LHCN-M2 (cell line): ENCODE data around the gene SMG6. TPM values are rescaled to one million over a fixed set of nuclear protein-coding genes. Genes with fewer than 3 reads are reported as not detected.

Experiments used
- DNase-seq: peaks from one replicate; pipeline ENCODE4 v3.0.0-alpha.2; 2012; ENCODE audit warnings: low read depth
- total RNA-seq: library from RNA; depleted of rRNA; stranded (reverse); fragments of >200 nt; gene quantifications from 2 replicates; pipeline ENCODE4 v1.2.3, GENCODE V29; 2014

The SMG6 gene
- total RNA-seq, 1 experiment from 2014 or later, result 35.5 TPM

GRCh38 chr17:2064147-2064489 is 239.5 kb downstream of the SMG6 start:
- DNase-seq, result no peak

DNA sequence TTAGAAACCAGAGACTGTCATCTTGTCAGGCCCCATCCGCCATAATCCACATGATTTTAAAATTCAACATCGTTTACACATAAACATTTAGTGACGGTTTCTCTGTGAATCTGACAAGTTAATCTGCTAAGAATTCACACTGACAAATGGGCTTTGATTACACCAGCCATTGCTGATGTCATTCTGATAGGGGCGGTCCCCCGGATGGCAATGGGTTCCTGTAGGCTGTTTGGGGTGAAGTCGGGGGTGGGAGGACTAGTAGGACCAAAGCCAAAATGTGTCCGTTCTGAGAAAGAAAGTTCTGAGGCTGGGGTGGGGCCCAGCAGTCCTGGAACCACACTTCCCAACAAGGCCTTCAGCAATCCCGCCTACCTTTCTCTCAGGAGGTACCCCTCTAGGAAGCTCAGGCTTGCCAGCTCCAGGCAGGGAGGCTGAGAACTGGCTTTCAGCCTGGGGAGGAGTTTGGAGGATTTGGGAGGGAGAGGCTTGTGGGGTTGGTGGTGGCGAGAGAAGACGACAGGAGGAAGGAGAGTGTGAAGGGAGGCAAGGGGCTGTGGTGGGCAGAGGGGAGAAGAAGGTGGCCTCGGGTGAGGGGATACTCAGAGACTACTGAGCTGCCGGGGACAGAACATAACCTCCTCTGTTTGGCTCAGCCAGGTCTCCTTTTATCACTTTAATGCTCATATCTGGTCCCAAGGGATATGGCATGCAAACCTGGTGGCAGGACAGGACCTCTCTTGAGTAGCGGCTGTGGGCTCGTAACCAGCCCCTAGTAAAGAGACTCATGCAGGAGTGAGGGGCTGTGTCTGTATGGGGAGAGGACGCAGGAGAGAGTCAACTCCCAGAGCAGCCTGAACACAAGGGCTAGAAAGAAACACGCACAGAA is 240.1 kb downstream of the SMG6 start:
- DNase-seq, result no peak

- no peak for DNase-seq
Measured at GRCh38 chr17:2062571-2063183, 240.9 kb downstream of the SMG6 start.

- no peak for DNase-seq
Measured at GRCh38 chr17:2061441-2061958, 242.1 kb downstream of the SMG6 start.

GRCh38 chr17:2060681-2061440 is 242.7 kb downstream of the SMG6 start:
- no peak for DNase-seq

DNA sequence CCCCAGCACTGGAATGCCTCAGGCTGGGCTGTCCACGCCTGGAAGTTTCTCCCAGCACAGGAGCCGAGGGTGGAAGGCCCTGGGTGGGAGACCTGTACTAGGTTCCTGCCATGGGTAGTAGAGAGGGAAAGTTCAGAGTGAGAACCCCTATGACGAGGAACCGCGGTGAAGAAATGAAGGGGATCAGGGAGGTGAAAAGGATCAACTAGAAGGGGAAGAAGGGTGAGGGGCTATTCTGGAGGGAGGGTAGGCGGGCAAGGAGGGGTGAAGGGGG is 243.3 kb downstream of the SMG6 start:
- DNase-seq, result no peak

DNA sequence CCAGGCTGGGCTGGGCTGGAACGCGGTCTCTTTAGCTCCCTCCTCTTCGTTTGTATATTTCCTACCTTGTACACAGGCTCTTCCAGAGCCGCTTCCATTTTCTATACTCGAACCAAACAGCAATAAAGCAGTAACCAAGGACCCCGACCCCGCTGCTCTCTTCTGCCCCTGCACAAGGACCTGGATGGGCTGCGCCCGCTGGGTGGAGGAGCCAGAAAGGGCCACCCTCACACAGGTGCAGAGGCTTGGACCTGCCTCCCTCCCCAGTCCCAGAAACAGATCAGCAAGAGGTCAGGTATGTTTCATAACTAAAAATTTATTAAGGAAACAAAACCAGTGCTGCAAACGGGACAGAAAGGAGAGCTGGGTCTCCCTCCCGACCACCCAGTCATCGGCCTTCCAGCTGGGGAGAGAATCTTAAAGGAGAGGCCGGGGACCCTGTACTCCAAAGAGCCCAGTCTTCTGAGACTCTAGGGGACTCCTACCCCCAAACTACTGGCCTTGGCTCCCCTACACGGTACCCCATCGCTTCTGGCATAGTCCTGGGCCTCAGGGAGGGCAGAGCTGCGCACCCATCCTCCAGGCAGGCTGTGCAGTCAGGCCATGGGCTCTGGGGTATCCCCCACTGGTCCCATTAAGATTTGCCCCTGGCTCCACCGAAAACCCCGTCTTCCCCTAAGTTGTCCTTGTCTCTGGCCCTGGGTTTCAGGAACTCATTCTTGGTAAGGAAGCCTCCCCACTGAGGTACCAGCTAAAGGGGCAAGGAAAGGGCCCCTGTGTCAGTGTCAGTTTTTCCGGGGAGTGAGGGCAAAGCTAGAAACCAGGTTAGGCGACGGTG is 243.8 kb downstream of the SMG6 start:
- no peak for DNase-seq

DNA sequence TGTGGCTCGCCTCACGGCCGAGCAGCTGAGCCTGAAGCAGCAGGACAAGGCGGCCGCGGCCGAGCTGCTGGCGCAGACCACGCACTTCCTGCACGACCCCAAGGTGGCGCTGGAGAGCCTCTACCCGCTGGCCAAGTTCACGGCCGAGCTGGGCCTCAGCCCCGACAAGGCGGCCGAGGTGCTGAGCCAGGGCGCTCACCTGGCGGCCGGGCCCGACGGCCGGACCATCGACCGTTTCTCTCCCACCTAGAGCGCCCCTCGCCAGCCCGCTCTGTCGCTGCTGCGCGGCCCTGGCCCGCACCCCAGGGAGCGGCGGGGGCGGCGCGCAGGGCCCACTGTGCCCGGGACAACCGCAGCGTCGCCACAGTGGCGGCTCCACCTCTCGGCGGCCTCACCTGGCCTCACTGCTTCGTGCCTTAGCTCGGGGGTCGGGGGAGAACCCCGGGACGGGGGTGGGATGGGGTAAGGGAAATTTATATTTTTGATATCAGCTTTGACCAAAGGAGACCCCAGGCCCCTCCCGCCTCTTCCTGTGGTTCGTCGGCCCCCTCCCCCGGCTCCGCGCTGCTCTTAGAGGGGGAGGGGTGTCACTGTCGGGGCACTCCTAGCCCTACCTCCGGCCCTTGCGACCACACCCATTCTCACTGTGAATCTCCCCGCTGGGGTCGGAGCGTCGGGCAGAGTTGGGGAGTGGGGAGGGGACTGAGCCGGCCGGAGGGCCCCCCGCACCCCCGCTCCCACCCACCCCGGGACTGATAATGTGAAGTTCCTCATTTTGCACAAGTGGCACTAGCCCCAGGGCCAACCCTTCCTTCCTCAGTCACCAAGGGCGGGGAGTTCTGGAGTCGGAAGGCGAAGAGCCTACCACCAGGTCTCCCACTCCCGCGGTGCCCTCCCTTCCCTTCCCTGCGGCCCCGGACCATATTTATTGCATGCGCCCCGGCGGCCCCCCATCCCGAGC is 244.7 kb downstream of the SMG6 start:
- no peak for DNase-seq

- DNase-seq, result no peak
Measured at GRCh38 chr17:2057760-2058585, 245.6 kb downstream of the SMG6 start.

DNA sequence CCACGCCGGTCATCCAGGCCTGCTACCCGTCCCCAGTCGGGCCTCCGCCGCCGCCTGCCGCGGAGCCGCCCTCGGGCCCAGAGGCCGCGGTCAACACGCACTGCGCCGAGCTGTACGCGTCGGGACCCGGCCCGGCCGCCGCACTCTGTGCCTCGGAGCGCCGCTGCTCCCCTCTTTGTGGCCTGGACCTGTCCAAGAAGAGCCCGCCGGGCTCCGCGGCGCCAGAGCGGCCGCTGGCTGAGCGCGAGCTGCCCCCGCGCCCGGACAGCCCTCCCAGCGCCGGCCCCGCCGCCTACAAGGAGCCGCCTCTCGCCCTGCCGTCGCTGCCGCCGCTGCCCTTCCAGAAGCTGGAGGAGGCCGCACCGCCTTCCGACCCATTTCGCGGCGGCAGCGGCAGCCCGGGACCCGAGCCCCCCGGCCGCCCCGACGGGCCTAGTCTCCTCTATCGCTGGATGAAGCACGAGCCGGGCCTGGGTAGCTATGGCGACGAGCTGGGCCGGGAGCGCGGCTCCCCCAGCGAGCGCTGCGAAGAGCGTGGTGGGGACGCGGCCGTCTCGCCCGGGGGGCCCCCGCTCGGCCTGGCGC is 246.3 kb downstream of the SMG6 start:
- DNase-seq, result no peak

- DNase-seq, result no peak
Measured at GRCh38 chr17:2056206-2057174, 247.1 kb downstream of the SMG6 start.

GRCh38 chr17:2055292-2056205 is 248.0 kb downstream of the SMG6 start:
- no peak for DNase-seq

GRCh38 chr17:2054512-2055291 is 248.9 kb downstream of the SMG6 start, which contains the start of gene HIC1:
Gene HIC1 (plus strand): TSS chr17:2055103. CDS start chr17:2056691, 1,588 bp downstream.
- peak; percentile 62 for DNase-seq

- no peak for DNase-seq
Measured at GRCh38 chr17:2054262-2054511, 249.4 kb downstream of the SMG6 start.

DNA sequence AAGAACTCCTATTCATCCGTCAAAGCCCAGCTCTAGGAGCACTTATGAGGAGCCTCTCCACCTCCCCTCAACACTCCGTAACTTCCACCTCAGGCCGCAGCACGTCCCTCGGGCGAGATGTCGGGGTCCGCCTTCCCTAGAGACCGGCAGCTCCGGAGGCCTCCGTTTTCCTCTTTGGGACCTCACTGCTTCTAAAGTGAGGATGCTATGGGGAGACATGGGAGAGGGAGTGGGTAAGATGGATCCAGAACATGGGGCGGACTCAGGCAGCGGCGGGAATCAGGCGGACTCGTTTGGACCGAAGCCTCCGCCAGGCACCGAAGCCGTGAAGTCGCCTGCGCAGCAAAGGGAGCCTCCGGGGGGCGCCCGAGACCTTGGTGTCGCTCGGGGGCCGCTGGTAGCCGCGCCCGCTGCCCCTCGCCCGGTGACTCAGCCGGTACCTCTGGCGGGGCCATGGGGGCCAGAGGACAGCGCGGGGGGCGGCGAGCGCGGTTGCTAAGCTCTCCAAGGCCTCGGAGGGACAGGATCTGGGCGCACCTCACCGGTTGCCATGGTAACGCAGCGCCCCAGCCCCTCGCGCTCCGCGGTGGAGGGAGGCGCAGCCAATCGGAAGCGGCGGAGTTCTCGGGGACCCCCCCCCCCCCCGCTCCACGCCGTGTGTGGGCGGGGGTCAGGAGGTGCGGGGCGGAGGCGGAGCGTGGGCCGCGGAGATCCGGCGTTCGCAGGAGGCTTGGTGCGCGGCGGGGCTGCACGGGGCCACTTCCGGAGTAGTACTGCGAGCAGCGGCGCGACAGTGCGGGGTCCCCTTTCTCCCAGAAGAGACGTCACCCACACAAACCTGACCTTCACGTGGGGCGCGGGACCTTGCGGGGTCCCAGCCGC is 250.0 kb downstream of the SMG6 start:
- DNase-seq, result no peak
